NCI-H1694 (cell line): ENCODE results near the gene SDHB.

Experiments
- DNase-seq: peaks from one replicate; lab custom pipeline; 2025; lab: John Stamatoyannopoulos, UW

Gene SDHB

DNA sequence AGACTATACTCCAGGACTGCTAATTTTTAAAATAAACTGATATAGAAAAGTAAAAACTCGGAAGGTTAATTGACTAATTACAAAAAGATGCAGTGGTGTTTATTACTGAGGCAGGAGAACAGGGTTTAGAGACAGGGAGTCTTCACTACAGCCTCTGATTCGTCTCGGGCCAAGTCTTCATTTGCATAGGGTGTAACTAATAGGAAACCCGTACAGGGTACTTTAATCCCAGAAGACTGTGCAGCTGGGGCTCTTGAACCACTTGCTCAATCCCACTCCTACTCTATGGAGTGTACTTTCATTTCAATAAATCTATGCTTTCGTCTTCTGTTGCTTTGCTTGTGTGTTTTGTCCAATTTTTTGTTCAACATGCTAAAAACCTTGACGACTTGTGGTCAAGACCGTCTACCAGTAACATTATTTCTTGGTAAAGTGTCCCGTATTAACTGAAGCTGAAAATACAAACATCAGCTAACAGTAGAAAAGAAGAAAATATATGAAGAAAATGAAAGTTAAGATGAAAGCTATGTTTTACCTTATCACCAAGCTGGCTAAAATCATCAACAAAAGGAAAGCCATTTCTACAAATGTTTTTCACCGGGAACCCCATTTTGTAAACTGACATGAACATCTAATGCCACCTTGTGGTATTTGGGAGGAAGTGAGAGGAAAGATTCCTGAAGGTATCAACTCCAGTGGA, 8.0 kb downstream of the SDHB start:
- peak; percentile 32 for DNase-seq

DNA sequence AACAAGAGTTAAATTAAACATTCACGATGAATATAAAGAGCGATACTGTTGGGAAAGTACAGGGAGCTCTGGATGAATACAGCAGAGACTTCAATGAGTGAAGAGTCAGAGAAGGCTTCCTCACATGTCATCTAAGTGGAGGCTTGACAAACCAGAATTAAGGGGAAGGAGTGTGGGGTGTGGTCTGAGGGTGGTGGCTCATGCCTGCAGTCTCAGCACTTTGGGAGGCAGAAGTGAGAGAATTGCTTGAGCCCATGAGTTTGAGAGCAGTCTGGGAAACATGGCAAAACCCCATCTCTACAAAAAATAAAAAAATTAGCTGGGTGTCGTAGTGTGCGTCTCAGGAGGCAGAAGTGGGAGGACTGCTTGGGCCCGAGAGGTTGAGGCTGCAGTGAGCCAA, 8.7 kb downstream of the SDHB start:
- no peak for DNase-seq

DNA sequence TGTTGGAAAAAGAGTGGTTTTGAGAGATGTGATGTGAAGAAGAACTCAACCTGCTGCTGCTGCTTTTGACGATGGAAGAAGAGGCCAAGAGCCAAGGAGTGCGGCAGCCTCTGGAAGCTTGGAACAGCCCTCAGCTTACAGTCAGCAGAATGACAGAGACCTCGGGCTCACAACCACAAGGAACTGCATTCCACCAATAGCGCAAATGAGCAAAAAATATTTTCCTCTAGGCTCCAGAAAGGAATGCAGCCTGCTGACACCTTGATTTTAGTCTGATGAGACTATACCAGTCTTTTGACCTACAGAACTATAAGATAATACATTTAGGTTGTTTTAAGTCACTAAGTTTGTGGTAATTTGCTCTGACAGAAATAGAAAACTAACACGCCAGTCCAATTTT, 10.2 kb downstream of the SDHB start:
- DNase-seq = no peak

DNA sequence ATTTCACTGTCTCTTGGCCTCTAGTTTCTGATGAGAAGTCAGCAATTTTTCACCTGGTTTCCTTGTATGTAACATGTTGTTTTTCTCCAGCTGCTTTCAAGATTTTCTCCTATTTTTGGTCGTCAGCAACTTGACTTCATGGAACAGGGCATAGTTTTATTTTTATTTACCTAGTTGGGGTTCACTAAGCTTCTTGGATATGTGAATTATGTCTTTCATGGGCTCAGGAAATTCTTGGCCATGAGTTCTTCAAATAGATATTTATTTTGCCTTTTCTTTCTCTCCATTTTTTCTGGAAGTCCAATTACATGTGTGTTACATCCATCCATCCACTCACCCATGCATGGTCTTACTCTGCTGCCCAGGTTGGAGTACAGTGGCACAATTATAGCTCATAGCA, 13.7 kb downstream of the SDHB start:
- DNase-seq = no peak

DNA sequence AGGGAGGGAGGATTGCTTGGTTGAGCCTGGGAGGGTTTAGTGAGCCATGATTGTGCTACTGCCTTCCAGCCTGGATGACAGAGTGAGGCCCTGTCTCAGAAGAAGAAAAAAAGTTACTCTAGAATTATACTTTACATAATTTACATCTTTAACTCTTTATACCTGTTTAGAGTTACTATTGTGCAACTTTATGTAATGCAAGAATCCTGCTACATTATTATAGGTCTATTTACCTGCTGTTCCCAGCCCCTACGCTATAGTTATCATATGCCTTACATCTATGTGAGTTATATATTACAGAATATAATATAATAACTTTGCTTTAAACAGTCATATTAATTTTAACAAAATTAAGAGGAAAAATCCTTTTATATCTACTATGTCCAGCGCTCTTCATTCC, 14.3 kb downstream of the SDHB start:
- no peak for DNase-seq

DNA sequence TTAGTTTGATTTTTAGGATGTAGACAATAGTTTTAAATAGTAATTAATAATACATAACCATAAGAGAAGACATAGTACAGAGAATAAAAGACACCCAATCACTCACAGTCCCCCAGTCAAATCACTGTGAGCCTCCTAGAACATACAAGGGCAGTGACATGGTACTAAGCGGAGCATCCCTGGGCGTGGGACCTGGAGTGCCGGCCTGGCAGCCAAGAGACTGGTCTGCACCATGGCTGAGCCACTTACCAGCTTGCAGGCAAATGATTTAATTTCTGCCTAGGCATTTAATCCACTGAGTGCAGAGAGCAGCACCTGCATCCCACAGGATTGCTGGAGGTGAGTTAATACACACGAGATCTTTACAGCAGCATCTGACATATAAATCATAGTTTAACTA, 20.4 kb downstream of the SDHB start:
- no peak for DNase-seq

DNA sequence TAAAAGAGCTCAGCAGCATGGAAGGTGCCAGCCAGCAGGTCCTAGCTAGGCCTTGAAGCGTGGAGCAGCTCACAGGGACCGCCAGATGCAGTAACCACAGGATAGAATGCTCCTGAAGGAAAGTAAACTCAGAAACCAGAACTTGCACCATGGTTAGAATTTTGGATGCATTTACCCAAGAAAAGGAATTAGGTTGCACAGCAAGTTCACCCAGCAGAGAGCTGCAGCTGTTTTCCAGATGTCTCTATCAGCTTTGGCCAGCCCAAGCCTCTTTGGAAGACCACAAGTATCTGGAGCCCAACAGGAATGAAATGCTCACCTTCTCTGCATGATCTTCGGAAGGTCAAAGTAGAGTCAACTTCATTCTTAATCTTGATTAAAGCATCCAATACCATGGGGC, 21.1 kb downstream of the SDHB start:
- no peak for DNase-seq

DNA sequence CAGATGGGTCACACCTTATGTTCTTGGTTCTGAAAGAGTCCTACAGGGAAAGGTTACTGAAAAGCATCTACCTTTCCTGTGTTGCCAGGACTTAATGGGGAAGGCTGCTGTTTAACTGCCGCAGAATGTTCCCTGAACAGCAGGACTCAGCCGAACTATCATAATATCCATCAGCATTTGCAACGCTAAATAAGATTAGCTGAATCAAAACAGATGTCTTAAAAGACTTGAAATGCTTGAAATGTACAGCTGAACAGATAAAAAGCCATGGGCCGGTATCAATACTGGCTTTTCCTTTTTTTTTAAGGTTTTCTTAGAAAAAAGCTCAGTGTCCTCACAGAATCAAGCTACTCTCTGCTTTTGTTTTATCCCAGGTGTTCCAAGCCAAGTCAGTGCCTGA, 22.4 kb downstream of the SDHB start:
- no peak for DNase-seq

DNA sequence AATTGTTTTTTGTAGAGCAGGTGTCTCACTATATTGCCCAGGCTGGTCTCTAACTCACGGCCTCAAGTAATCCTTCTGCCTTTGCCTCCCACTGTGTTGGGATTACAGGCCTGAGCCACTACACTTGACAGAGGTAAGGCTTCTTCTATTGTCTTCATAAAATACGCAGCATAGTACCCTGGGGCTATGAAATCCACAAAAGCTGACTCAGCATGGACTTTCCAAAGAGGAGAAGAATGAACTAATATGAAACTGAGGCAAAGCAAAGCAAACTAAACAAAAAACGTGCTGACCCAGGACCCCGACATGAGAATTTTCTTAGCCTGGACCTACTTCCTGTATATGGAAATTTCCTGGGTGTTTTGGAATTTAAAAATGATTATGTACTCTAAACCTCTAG, 23.6 kb downstream of the SDHB start:
- no peak for DNase-seq

DNA sequence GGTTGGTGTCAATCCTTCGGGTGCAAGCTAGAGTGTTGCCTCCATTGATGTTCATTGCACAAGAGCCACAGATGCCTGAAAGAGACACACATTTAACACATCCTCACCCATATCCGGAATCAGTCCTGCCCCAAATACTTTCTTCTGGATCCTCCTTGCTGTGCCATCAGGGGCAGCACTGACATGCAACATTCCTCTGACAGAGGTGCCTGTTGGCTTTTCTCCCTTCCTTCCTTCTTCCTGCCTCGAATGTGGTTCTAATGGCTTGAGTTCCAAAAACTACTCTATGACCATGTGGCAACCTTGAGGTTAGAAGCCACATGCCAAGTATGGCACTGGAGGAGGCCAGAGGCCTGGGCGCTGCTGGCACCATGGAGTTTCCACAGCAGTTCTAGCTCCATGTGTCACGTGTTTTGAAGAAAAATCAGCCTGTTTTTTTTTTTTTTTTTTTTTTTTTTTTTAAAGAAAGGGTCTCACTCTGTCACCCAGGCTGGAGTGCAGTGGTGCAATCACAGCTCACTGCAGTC, 25.1 kb downstream of the SDHB start:
- DNase-seq = no peak

DNA sequence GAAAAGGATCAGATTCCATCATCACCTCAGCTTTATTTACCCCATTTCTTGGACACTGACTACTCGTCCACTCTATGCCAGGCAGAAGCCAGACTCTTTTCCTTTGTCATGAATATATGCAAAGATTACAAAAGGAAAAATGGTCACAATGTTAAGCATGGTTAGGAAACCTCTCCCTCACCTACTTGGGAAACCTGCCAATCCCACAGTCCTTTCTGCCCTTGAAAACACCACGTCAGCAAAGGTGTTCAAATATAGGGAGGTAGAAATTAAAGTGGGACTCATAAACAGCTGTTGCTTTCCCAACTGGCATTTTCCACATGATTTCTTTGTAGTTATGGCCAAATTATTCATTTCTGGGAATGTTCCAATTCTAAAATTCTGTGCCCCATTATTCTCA, 25.9 kb downstream of the SDHB start:
- no peak for DNase-seq

DNA sequence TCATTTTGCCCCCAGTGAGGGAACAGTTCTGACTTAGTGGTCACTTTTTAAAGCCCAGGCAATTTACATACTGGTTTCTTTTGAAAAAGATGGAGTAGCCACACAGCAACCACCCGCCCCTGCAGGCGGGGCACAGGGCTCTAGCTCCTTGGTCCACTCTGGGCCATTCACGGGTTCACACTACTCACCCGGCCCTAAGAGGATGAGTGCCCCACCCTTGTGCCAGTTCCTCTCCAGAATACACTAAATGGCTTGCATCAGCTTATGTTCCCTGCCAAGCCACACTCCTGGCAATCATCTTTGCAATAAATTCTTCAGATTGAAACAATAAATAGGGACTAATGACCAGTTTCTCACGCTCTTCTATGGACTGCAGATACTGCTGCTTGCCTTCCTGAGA, 26.4 kb downstream of the SDHB start:
- DNase-seq = no peak

DNA sequence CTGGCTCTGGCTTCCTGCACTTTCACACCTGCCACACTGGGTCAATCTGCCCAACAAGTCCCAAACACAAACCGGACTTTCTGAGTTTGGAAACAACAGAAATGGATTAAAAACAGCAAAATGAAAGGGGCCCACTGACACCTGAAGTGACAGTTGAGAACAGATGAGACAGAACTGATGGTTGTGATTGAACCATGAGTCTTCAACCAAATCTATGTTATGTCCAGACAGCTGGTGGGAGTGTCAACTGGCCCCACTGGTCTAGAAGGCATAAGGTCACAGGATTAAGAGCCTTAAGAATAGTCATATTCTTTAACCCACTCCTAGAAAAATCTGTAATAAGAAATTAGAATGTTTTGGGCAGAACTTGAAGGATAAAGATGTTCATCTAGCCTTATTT, 29.1 kb downstream of the SDHB start:
- DNase-seq = no peak

DNA sequence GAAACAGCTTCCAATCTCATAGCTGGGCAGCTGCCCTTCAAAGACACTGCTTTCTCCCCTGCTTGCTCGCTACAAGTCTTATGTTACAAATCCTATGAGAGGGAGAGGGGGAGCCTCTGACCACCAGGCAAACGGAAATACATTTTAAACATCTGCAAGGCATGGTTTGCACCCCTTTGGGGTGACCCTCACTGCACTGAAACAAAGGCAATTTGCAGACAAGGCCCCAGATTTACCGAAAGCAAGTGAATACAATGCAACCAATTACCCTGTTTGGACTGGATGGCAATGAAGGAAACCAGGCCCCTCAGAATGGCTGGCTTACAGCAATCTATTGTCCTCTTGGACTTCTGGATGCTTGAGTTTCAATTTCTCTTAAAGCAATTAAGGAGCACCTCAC, 30.3 kb downstream of the SDHB start:
- no peak for DNase-seq

DNA sequence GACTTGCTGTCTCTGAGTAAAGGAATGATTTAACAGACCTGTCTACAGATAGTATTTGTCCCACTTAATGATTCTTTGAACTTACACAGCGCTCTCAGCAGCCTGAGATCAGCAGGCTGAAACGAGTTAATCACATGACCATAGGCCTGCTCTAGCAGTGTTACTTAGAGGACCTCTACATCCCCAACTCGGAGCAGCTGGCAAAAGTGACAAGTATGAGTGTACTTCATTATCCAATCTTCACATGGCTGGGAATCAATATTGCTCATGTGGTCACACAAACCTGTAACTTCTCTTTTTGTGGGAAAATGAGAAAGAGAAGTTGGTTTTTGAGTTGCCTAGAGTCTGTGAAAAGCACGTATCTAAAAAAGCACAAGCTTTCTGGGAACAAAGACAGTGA, 30.7 kb downstream of the SDHB start:
- no peak for DNase-seq

DNA sequence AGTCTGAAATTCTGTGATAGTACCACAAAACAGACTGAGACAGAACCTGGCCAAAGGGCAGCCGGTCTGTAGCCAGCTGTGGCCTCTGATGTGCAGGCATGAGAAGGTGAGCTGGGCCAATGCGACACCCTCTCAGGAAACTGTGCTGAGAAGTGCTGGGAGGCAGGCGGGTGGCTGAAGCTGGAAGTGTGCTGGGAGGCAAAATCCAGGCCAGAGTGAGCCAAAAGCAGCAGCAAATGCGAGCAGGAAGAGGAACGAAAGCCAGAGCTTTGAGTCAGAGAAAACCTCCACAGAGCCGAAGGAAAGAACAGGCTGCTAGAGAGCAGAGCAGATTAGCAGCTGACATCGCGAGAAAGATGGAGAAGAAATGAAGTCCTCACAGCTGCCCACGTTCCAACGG, 31.9 kb downstream of the SDHB start:
- DNase-seq = no peak

DNA sequence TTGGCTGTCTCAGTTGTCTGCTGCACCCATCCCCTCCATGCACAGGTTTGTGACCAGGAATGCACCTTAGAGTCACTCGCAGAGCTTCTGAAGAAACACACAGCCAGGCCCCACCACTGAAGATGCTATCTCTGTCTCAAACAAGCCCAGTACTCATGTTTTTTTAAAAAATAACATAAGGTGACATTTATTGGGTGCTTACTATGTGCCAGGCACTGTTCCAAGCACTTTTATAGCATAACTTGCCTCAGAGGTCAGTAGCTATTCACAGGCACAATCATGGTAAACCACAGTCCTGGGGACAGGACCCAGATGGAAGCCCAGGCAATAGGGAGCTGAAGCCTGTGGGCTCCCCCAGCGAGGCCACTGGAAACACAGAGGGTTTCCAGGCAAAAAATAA, 33.3 kb downstream of the SDHB start:
- no peak for DNase-seq

DNA sequence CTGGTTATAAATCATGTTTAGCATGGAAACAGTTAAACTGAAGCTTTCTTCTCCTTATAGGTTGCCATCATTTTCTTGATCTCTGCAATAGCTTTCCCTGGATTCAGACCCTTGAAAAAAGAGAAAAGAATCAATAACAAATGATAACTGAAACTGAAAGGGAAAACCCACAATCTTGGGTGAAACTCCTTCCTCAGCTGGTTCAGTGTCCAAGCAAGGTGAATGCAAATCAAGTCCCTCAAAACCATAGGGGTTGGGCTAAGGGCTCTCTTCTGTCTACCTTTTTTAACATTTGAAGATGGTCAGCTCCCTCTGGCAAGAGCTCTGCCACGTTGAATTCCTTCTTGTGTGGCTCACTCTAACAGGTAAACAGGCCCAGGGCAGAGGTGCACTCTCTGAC, 35.0 kb downstream of the SDHB start:
- DNase-seq = no peak

DNA sequence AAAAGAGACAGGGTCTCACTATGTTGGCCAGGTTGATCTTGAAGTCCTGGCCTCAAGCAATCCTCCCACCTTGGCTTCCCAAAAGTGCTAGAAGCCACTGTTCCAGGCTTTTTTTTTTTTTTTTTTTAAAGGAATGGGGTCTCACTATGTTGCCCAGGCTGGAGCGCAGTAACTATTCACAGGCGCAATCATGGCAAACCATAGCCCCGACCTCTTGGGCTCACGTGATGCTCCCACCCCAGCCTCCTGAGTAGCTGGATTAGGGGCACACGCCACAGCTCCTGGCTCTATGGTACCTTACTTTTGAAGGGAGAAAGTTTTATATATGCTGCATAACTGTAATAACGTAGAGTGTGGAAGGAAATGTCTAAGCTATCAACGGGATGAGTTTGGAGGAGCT, 36.4 kb downstream of the SDHB start:
- DNase-seq = no peak

DNA sequence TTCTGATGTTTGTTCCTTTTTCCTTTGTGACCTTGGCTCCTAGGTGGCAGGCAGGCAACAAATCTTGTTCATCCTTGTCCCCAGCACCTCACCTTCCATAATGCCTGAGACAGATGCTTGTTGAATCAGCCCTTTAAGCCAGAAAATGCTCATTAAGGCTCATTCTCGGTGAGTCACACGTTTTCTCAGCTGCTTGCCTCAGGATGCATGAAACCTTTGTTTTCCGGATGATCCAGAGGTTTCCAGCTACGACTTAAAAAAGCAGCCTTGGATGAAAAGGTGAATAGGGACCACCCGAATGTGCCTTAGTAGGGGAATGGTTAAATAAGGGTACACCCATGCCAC, 37.5 kb downstream of the SDHB start:
- no peak for DNase-seq

DNA sequence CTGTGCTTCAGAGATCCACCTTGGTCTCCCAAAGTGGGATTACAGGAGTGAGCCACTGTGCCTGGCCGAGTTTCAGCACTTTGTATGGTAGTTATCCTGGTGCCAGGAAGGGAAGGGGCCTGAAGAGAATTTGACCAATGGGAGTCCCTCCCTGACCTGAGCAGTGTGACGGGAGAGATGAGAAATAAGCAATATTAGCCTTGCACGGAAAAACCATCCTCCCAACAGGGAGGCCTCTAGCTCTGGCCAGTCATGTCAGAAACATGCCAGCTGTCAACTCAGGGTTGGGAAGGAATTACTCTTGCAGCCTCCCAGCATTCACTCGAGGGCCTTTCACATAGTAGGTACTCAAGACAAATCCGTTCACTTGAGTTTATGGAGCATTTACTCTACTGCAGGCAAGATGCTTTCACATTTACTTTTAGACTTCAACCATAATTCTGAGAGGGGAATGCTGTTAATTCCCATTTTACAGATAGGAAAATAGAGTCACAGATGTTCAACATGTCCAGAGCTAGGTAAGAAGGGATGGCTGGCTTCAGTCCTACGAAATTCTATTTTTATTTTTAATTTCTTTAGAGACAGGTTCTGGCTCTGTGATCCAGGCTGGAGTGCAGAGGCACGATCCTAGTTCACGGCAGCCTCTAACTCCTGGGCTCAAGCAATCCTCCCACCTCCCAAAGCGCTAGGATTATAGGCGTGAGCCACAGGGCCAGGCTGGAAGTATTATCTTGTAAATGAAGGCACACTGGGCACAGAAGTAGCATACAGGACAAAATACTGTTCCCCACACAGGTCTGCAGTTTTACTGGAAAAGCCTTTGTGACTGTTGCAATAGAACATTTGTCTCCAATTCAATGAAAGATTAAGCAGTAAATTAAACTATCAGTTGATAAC, 38.9 kb downstream of the SDHB start:
- no peak for DNase-seq

DNA sequence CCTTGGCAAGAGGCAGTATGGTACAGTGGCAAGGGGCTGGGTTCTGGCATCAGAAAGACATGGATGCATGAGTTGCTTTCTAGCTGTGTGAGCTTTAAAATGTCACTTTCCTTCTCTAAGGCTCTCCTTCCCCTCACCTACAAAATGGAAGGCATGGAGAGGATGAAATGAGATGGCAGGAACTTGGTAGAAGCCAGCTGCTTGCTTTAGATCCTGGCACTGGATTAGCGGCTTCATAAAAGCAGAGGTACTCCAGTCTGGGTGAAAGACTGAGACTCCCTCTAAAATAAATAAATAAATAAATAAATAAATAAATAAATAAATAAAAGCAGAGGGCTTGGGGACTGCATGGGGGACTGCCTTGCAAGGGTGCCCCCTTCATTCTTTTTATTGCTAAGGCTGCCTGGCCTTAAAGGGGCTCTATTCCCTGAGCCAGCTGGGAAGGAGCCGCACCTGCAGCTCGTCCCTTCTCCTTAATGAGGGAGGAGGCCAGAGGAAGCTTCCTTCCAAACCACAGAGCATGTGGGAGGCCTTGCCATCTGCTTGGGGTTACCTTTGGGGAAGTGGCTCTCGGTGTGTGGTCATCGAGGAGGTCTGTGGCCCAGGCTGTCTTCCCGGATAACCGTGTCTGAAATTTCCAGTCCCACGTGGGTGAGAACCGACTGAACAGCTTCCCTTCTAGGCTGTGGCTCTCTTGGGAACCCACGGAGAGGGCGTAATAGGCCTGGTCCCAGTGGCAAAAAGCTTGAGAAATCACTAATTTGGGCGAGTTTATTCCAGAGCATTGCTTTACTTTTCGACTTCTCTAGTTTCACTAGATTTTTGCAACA, 40.1 kb downstream of the SDHB start:
- DNase-seq = no peak
